NCI-H1436 (cell line): Measurements from ENCODE around the gene PPFIA3.
"Not testable (repeated sequence)": the region's sequence is repeated elsewhere in the genome, so short reads cannot be mapped to it uniquely, and the experiment has no call there.

Experiments
- DNase-seq: peaks from one replicate; lab custom pipeline; 2025; lab: John Stamatoyannopoulos, UW

Gene PPFIA3

GRCh38 chr19:49125025-49125731 is 5.8 kb downstream of the PPFIA3 start:
- DNase-seq: no peak

- no peak for DNase-seq
Measured at GRCh38 chr19:49126575-49126974, 7.2 kb downstream of the PPFIA3 start.

- not testable (repeated sequence) for DNase-seq
Measured at GRCh38 chr19:49127225-49127624, 7.9 kb downstream of the PPFIA3 start.

- peak; percentile 98 for DNase-seq
Measured at GRCh38 chr19:49127674-49128544, 8.6 kb downstream of the PPFIA3 start.

- no peak for DNase-seq
Measured at GRCh38 chr19:49128545-49129237, 9.3 kb downstream of the PPFIA3 start.

- DNase-seq: no peak
Measured at GRCh38 chr19:49129238-49129583, 9.9 kb downstream of the PPFIA3 start.

GRCh38 chr19:49130325-49130724 is 11.0 kb downstream of the PPFIA3 start:
- DNase-seq: no peak

- DNase-seq: no peak
Measured at GRCh38 chr19:49132974-49133609, 13.7 kb downstream of the PPFIA3 start.

GRCh38 chr19:49133621-49134454 is 14.5 kb downstream of the PPFIA3 start:
- DNase-seq: no peak

GRCh38 chr19:49135686-49136085 is 16.3 kb downstream of the PPFIA3 start:
- DNase-seq: no peak

- DNase-seq: no peak
Measured at GRCh38 chr19:49136771-49137171, 17.4 kb downstream of the PPFIA3 start.

- no peak for DNase-seq
Measured at GRCh38 chr19:49140951-49141350, 21.6 kb downstream of the PPFIA3 start.

GRCh38 chr19:49141352-49141751 is 22.0 kb downstream of the PPFIA3 start:
- no peak for DNase-seq

GRCh38 chr19:49142866-49143335 is 23.6 kb downstream of the PPFIA3 start:
- peak; percentile 76 for DNase-seq

- DNase-seq: peak; percentile 82
Measured at GRCh38 chr19:49145573-49146407, 26.4 kb downstream of the PPFIA3 start.

GRCh38 chr19:49146408-49146770 is 27.0 kb downstream of the PPFIA3 start:
- not testable (repeated sequence) for DNase-seq

GRCh38 chr19:49148044-49148682 is 28.8 kb downstream of the PPFIA3 start:
- DNase-seq: no peak

- DNase-seq: peak; percentile 98
Measured at GRCh38 chr19:49148784-49149651, 29.7 kb downstream of the PPFIA3 start.

- DNase-seq: peak; percentile 87
Measured at GRCh38 chr19:49149652-49150105, 30.3 kb downstream of the PPFIA3 start.
